ENCODE measurements around the gene THEMIS. TPM values are rescaled to one million over a fixed set of nuclear protein-coding genes. Genes with fewer than 3 reads are reported as not detected.

The THEMIS gene
- total RNA-seq, 1 donor: under 0.01 TPM

- no peak for TF ChIP-seq CTCF (IDR thresholded peaks at IDR 0.05; ENCODE audit: insufficient read depth, low read length)
- no peak overlapping the region for H3K4me3 ChIP-seq (ENCODE audit: low read depth, low read length)
- DNase-seq (ENCODE audit: low read depth): no peak
Observed at GRCh38 chr6:127762284-127762683, 138.6 kb downstream of the THEMIS start.

- no peak overlapping the region for H3K4me3 ChIP-seq (ENCODE audit: low read depth, low read length)
- DNase-seq (ENCODE audit: low read depth): no peak
Observed at GRCh38 chr6:127761084-127761483, 139.8 kb downstream of the THEMIS start.

GRCh38 chr6:127749095-127749494, 151.8 kb downstream of the THEMIS start:
- H3K4me3 ChIP-seq (ENCODE audit: low read depth, low read length): no peak overlapping the region
- no peak for TF ChIP-seq CTCF (IDR thresholded peaks at IDR 0.05; ENCODE audit: insufficient read depth, low read length)
- no peak for DNase-seq (ENCODE audit: low read depth)

More at GRCh38 chr6:127761084-127761483, 139.8 kb downstream of the THEMIS start:
- no peak for TF ChIP-seq CTCF (IDR thresholded peaks at IDR 0.05; ENCODE audit: insufficient read depth, low read length)

GRCh38 chr6:127748290-127748689, 152.6 kb downstream of the THEMIS start:
- no peak overlapping the region for H3K4me3 ChIP-seq (ENCODE audit: low read depth, low read length)
- no peak for TF ChIP-seq CTCF (IDR thresholded peaks at IDR 0.05; ENCODE audit: insufficient read depth, low read length)
- DNase-seq (ENCODE audit: low read depth): no peak

- no peak for TF ChIP-seq CTCF (IDR thresholded peaks at IDR 0.05; ENCODE audit: insufficient read depth, low read length)
- no peak overlapping the region for H3K4me3 ChIP-seq (ENCODE audit: low read depth, low read length)
- DNase-seq (ENCODE audit: low read depth): no peak
Observed at GRCh38 chr6:127738423-127738822, 162.4 kb downstream of the THEMIS start.

- H3K4me3 ChIP-seq (ENCODE audit: low read depth, low read length): no peak overlapping the region
- no peak for DNase-seq (ENCODE audit: low read depth)
- no peak for TF ChIP-seq CTCF (IDR thresholded peaks at IDR 0.05; ENCODE audit: insufficient read depth, low read length)
Observed at GRCh38 chr6:127737768-127738167, 163.1 kb downstream of the THEMIS start.

- peak; percentile 59 for TF ChIP-seq CTCF (IDR thresholded peaks at IDR 0.05; ENCODE audit: insufficient read depth, low read length)
- no peak overlapping the region for H3K4me3 ChIP-seq (ENCODE audit: low read depth, low read length)
- peak; percentile 79 for DNase-seq (ENCODE audit: low read depth)
Observed at GRCh38 chr6:127737009-127737486, 163.8 kb downstream of the THEMIS start.

All from fibroblast of the aortic adventitia (primary cell).